ENCODE measurements around the gene APCDD1L.
"Not testable (repeated sequence)": the region's sequence is repeated elsewhere in the genome, so short reads cannot be mapped to it uniquely, and the experiment has no call there.

The APCDD1L gene

GRCh38 chr20:58510921-58511320 lies 4.3 kb downstream of the APCDD1L start:
- no peak for TF ChIP-seq CTCF (IDR thresholded peaks at IDR 0.05; ENCODE audit: low read depth, low read length, missing control alignments)
- no peak overlapping the region for H3K4me3 ChIP-seq (ENCODE audit: low read depth, low read length)
- DNase-seq (ENCODE audit: low read depth): no peak
- in situ Hi-C loops (cut with HindIII; ENCODE audit: low sequenced_read_pairs): no loop called here

DNA sequence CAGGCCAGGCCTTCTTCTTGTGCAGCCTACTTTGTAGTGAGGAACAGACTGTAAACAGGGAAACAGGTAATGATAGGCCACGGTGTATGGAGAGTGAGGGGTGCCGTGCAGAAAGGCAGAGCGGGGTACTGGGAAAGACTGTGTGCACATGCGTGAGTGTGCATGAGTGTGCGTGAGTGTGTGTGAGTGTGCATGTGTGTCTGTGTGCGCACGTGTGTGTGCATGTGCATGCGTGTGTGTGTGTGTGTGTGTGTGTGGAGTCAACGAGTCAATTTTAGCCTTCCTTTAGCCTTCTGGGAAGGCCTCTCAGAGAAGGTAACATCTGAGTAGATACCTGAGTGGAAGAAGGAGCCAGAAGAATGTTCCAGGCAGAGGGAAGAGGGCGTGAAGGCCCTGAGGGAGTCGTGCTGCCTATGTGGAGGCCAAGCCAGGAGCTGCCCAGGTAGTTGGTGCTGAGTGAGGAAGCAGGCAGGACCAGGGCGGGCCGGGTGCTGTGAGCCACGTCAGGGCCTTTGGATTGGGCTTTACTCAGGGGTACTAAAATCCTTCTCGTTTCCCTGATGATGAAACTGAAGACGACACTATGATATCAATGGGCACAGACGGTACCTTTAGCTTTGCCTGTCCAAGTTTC lies 6.3 kb downstream of the APCDD1L start:
- DNase-seq (ENCODE audit: low read depth): no peak
- TF ChIP-seq CTCF (IDR thresholded peaks at IDR 0.05; ENCODE audit: low read depth, low read length, missing control alignments): no peak
- H3K4me3 ChIP-seq (ENCODE audit: low read depth, low read length): no peak overlapping the region
- in situ Hi-C loops (cut with HindIII; ENCODE audit: low sequenced_read_pairs): no loop called here

DNA sequence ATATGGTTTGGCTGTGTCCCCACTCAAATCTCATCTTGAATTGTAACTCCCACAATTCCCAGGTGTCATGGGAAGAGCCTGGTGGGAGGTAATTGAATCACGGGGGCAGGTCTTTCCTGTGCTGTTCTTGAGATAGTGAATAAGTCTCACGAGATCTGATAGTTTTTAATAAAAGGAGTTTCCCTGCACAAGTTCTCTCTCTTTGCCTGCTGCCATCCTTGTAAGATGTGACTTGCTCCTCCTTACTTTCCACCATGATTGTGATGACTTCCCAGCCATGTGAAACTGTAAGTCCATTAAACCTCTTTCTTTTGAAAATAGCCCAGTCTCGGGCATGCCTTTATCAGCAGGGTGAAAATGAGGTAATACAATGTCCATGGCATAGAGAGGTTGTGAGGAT lies 8.2 kb downstream of the APCDD1L start:
- DNase-seq (ENCODE audit: low read depth); in situ Hi-C loops (cut with HindIII; ENCODE audit: low sequenced_read_pairs); H3K4me3 ChIP-seq (ENCODE audit: low read depth, low read length): not testable (repeated sequence)

DNA sequence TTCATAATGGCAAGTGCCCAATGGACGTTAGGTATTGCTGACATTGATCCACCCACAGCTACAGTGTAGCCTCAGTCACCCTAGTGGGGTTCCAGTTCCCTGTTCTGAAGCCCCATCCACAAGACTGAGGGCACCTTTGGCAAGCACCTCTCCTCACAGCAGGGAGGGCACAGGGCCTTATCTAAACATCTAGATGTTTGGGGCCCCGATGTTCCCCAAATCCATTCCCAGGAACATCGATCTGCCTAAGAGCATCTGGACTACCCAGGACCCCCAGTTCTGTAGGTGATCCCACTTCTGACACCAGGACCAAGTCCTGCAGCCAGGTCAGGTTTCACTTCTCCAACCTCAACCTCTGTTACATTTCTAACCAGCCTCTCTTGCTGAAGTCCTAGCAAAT lies 10.6 kb downstream of the APCDD1L start:
- no peak for DNase-seq (ENCODE audit: low read depth)
- in situ Hi-C loops (cut with HindIII; ENCODE audit: low sequenced_read_pairs): loop anchor here (5.0 kb wide), 1 partner anchor 103 kb away; no protein-coding TSS in a partner anchor
- no peak for TF ChIP-seq CTCF (IDR thresholded peaks at IDR 0.05; ENCODE audit: low read depth, low read length, missing control alignments)
- no peak overlapping the region for H3K4me3 ChIP-seq (ENCODE audit: low read depth, low read length)

DNA sequence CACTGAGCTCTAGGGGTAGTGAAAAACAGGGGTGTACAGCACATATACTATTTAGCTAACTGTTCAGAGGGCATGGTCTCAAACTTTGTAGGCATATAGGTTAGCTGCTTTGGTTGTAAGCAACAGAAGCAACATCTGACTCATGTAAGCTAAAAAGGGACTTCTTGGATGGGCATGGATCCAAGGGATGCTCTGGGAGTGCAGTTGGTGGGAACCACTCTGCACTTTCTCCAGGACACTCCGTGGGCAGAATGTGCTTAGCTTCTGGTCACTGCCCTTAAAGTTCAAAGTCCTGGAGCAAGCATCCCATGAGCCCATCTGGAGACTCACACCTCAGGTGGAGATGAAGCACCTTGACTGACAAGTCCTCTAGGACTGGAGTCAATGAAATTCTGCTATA lies 11.5 kb downstream of the APCDD1L start:
- no peak overlapping the region for H3K4me3 ChIP-seq (ENCODE audit: low read depth, low read length)
- no peak for TF ChIP-seq CTCF (IDR thresholded peaks at IDR 0.05; ENCODE audit: low read depth, low read length, missing control alignments)
- in situ Hi-C loops (cut with HindIII; ENCODE audit: low sequenced_read_pairs): loop anchor here (5.0 kb wide), 1 partner anchor 104 kb away; no protein-coding TSS in a partner anchor
- no peak for DNase-seq (ENCODE audit: low read depth)

GRCh38 chr20:58500256-58500655 lies 14.9 kb downstream of the APCDD1L start:
- no peak overlapping the region for H3K4me3 ChIP-seq (ENCODE audit: low read depth, low read length)
- no peak for DNase-seq (ENCODE audit: low read depth)
- no peak for TF ChIP-seq CTCF (IDR thresholded peaks at IDR 0.05; ENCODE audit: low read depth, low read length, missing control alignments)
- in situ Hi-C loops (cut with HindIII; ENCODE audit: low sequenced_read_pairs): loop anchor here (5.0 kb wide), 1 partner anchor 107 kb away; no protein-coding TSS in a partner anchor

DNA sequence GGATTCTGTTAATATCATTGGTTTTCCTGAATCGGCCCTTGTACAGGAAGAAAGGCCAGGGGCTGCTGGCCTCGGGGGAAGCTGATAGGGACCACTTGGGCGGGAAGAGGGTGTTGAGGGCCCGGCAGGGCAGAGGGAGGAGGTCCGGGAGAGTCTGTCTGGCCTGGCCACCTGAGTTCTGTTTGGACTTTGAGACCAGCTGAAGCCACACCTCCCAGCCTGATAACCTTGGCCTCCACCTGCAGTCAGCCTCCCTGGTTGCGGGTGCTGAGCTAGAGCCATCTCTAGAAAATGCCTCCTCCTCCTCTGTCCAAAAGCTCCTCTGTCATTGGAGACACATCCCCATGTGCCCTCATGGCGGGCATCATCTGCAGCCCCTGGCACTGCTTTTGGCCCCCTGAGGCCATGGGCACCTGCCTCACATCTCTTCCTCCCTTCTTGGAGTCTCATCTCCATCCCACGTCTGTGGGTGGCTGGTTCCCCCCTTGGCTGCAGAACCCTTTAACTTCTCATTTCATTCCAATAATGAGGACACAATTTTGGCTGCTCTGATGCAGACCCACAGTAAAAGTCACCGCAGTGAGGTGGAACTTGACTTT lies 16.6 kb downstream of the APCDD1L start:
- DNase-seq (ENCODE audit: low read depth): no peak
- in situ Hi-C loops (cut with HindIII; ENCODE audit: low sequenced_read_pairs): no loop called here
- H3K4me3 ChIP-seq (ENCODE audit: low read depth, low read length): no peak overlapping the region
- no peak for TF ChIP-seq CTCF (IDR thresholded peaks at IDR 0.05; ENCODE audit: low read depth, low read length, missing control alignments)

Measured in astrocyte of the cerebellum (primary cell).